HepG2 (cell line): Measurements from ENCODE around the gene AP3B2. TPM values are rescaled to one million over a fixed set of nuclear protein-coding genes. Genes with fewer than 3 reads are reported as not detected.

Experiments used
- ARHGAP35 ChIP-seq: sonication (generic); formaldehyde crosslinking; IDR thresholded peaks from 2 replicates; pipeline ENCODE4 v1.9.0; 2022; ENCODE audit warnings: mild to moderate bottlenecking, inconsistent platforms, moderate library complexity, missing genetic modification reagents, borderline replicate concordance
- ATF4 ChIP-seq, 2 experiments: fragments of 450-650 bp in 1 of 2; sonication (generic) in 1 of 2; formaldehyde crosslinking; IDR thresholded peaks; 2 replicates each; pipeline versions ENCODE4 v1.5.0 to v1.8.0; 2020 to 2022; ENCODE audit warnings: mild to moderate bottlenecking in 1 of 2, missing genetic modification reagents in 1 of 2
- ELF1 ChIP-seq: sonication (generic); formaldehyde crosslinking; IDR thresholded peaks from 2 replicates; pipeline ENCODE4 v1.4.0; 2020; ENCODE audit warnings: missing genetic modification reagents
- FOXA3 ChIP-seq: IDR thresholded peaks from 2 replicates; pipeline ENCODE4 v1.6.1; 2016; ENCODE audit warnings: missing genetic modification reagents, missing compliant biosample characterization
- HNF4A ChIP-seq: sonication (generic); formaldehyde crosslinking; IDR thresholded peaks from 2 replicates; pipeline ENCODE4 v1.4.0; 2020; ENCODE audit warnings: missing genetic modification reagents
- KAT2B ChIP-seq: fragments of 150-350 bp; IDR thresholded peaks from 2 replicates; pipeline ENCODE4 v1.6.1; 2014; ENCODE audit warnings: low read depth, low read length, borderline replicate concordance
- KAT8 ChIP-seq: IDR thresholded peaks from 2 replicates; pipeline ENCODE4 v1.6.1; 2016; ENCODE audit warnings: missing genetic modification reagents, missing compliant biosample characterization
- KMT2B ChIP-seq: IDR thresholded peaks from 2 replicates; pipeline ENCODE4 v1.6.1; 2016; ENCODE audit warnings: missing genetic modification reagents, missing compliant biosample characterization
- MBNL3 ChIP-seq: fragments of 250-450 bp; sonication (Bioruptor Pico); conservative IDR thresholded peaks from 2 replicates; pipeline ENCODE4 v1.8.0; 2022; ENCODE audit warnings: mild to moderate bottlenecking, inconsistent platforms
- NAIF1 ChIP-seq: sonication (generic); formaldehyde crosslinking; IDR thresholded peaks from 2 replicates; pipeline ENCODE4 v1.5.0; 2020; ENCODE audit warnings: mild to moderate bottlenecking, missing genetic modification reagents, borderline replicate concordance
- NCOA5 ChIP-seq: sonication (generic); formaldehyde crosslinking; IDR thresholded peaks from 2 replicates; pipeline ENCODE4 v1.4.0; 2020; ENCODE audit warnings: missing genetic modification reagents
- PBX2 ChIP-seq: IDR thresholded peaks from 2 replicates; pipeline ENCODE4 v1.6.1; 2016; ENCODE audit warnings: control low read depth
- PHB2 ChIP-seq: fragments of 450-650 bp; IDR thresholded peaks from 2 replicates; pipeline ENCODE4 v1.6.1; 2018; ENCODE audit not compliant: partially characterized antibody
- POLR2AphosphoS2 ChIP-seq: IDR thresholded peaks from 2 replicates; pipeline ENCODE4 v1.6.1; 2011; ENCODE audit warnings: low read depth, low read length, improper control_type of control experiment
- SP2 ChIP-seq: sonication (generic); formaldehyde crosslinking; IDR thresholded peaks from 2 replicates; pipeline ENCODE4 v1.5.1; 2020; ENCODE audit warnings: mild to moderate bottlenecking, missing genetic modification reagents
- ZNF780A ChIP-seq: sonication (generic); formaldehyde crosslinking; IDR thresholded peaks from 2 replicates; pipeline ENCODE4 v1.8.0; 2022; ENCODE audit warnings: mild to moderate bottlenecking, missing genetic modification reagents, moderate library complexity
- polyA plus RNA-seq, 8 experiments: library from polyadenylated mRNA; depleted of rRNA in 3 of 8; stranded (reverse) in 7 of 8; unstranded in 1 of 8; fragments of >200 nt; fragmentation: Illumina TruSeq in 4 of 8; extraction: Trizol in 4 of 8; gene quantifications; 2 replicates each; pipeline versions ENCODE4 v1.2.1 to v1.2.3, GENCODE V29; 2011 to 2016; ENCODE audit warnings: low read depth in 4 of 8, missing spikeins in 1 of 8, mixed read lengths in 1 of 8; ENCODE audit not compliant: insufficient read depth in 1 of 8
- total RNA-seq, 5 experiments: library from RNA; depleted of rRNA; stranded (reverse); fragments of >200 nt; fragmentation: Illumina TruSeq; extraction: Trizol; gene quantifications; 2 replicates each; pipeline ENCODE4 v1.2.3, GENCODE V29; 2016; ENCODE audit warnings: low read depth in 1 of 5
- TF ChIP-seq, protein P1 (sequence below): sonication (generic); formaldehyde crosslinking; IDR thresholded peaks from 2 replicates; pipeline ENCODE4 v1.4.0; 2020; ENCODE audit warnings: missing genetic modification reagents, borderline replicate concordance
- TF ChIP-seq, protein P2 (sequence below): sonication (generic); formaldehyde crosslinking; IDR thresholded peaks from 2 replicates; pipeline ENCODE4 v1.8.1; 2022; ENCODE audit warnings: mild to moderate bottlenecking, missing genetic modification reagents
- TF ChIP-seq, protein P3 (sequence below): sonication (generic); formaldehyde crosslinking; IDR thresholded peaks from 2 replicates; pipeline ENCODE4 v1.9.0; 2022; ENCODE audit warnings: missing genetic modification reagents, mild to moderate bottlenecking, borderline replicate concordance
- TF ChIP-seq, protein P4 (sequence below): sonication (generic); formaldehyde crosslinking; IDR thresholded peaks from 2 replicates; pipeline ENCODE4 v1.4.0; 2020; ENCODE audit warnings: missing genetic modification reagents
- TF ChIP-seq, protein P5 (sequence below): IDR thresholded peaks from 2 replicates; pipeline ENCODE4 v1.6.1; 2018; ENCODE audit warnings: missing genetic modification reagents, mild to moderate bottlenecking, missing compliant biosample characterization

The AP3B2 gene
- total and polyA plus RNA-seq, 2 of the 13 experiments (the other 11 are each of a cell fraction or from before 2014, with no cell fraction given), result not detected

DNA sequence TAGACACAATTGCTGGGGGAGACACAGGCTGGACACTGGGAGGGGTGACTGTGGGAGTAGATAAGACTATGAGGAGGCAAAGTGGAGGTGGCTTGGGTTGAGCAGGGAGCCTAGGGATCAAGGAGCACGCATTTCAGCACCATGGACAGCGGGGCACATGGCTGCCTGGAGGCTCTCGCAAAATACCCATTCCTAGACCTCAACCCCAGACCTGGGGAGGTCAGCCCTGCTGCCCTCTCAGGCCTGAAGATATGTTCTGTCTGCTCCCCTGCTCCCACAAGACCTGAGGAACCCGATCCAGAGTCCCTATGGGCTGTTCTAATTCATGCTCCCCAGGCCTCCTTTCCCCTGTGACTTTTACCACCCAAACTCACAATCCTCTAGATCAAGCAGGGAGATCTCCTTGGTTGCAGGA, 46.5 kb downstream of the AP3B2 start (continued):
- TF ChIP-seq, protein P1, sequence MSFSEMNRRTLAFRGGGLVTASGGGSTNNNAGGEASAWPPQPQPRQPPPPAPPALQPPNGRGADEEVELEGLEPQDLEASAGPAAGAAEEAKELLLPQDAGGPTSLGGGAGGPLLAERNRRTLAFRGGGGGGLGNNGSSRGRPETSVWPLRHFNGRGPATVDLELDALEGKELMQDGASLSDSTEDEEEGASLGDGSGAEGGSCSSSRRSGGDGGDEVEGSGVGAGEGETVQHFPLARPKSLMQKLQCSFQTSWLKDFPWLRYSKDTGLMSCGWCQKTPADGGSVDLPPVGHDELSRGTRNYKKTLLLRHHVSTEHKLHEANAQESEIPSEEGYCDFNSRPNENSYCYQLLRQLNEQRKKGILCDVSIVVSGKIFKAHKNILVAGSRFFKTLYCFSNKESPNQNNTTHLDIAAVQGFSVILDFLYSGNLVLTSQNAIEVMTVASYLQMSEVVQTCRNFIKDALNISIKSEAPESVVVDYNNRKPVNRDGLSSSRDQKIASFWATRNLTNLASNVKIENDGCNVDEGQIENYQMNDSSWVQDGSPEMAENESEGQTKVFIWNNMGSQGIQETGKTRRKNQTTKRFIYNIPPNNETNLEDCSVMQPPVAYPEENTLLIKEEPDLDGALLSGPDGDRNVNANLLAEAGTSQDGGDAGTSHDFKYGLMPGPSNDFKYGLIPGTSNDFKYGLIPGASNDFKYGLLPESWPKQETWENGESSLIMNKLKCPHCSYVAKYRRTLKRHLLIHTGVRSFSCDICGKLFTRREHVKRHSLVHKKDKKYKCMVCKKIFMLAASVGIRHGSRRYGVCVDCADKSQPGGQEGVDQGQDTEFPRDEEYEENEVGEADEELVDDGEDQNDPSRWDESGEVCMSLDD (CRISPR knock-in tag), result 0 out of 2 replicates have a peak, but pooled peaks have one; percentile 40
- TF ChIP-seq ZNF780A (CRISPR knock-in tag) (peak; percentile 85; the same call in 1 of the 2 replicates), POLR2AphosphoS2 (no peak), KAT2B (no peak), PHB2 (no peak), KMT2B (peak; percentile 57; the same call in 1 of the 2 replicates), NCOA5 (CRISPR knock-in tag) (no peak), FOXA3 (0 out of 2 replicates have a peak, but pooled peaks have one; percentile 22), KAT8 (peak; percentile 50; the same call in 1 of the 2 replicates), PBX2 (no peak), HNF4A (no peak; the same call in 1 of the 2 replicates), MBNL3 (CRISPR knock-in tag) (no peak), SP2 (CRISPR knock-in tag) (no peak), ATF4 (CRISPR knock-in tag; IDR thresholded peaks at IDR 0.05) (no peak), ARHGAP35 (CRISPR knock-in tag) (peak; percentile 36; the same call in 1 of the 2 replicates), NAIF1 (CRISPR knock-in tag) (0 out of 2 replicates have a peak, but pooled peaks have one; percentile 25), ELF1 (CRISPR knock-in tag) (no peak)
- TF ChIP-seq, protein P2, sequence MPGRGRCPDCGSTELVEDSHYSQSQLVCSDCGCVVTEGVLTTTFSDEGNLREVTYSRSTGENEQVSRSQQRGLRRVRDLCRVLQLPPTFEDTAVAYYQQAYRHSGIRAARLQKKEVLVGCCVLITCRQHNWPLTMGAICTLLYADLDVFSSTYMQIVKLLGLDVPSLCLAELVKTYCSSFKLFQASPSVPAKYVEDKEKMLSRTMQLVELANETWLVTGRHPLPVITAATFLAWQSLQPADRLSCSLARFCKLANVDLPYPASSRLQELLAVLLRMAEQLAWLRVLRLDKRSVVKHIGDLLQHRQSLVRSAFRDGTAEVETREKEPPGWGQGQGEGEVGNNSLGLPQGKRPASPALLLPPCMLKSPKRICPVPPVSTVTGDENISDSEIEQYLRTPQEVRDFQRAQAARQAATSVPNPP (CRISPR knock-in tag), result no peak
- TF ChIP-seq, protein P3, sequence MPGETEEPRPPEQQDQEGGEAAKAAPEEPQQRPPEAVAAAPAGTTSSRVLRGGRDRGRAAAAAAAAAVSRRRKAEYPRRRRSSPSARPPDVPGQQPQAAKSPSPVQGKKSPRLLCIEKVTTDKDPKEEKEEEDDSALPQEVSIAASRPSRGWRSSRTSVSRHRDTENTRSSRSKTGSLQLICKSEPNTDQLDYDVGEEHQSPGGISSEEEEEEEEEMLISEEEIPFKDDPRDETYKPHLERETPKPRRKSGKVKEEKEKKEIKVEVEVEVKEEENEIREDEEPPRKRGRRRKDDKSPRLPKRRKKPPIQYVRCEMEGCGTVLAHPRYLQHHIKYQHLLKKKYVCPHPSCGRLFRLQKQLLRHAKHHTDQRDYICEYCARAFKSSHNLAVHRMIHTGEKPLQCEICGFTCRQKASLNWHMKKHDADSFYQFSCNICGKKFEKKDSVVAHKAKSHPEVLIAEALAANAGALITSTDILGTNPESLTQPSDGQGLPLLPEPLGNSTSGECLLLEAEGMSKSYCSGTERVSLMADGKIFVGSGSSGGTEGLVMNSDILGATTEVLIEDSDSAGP (CRISPR knock-in tag), result peak; percentile 38; the same call in 1 of the 2 replicates
- TF ChIP-seq, protein P4, sequence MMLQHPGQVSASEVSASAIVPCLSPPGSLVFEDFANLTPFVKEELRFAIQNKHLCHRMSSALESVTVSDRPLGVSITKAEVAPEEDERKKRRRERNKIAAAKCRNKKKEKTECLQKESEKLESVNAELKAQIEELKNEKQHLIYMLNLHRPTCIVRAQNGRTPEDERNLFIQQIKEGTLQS (CRISPR knock-in tag), result peak; percentile 66; the same call in 1 of the 2 replicates
- TF ChIP-seq, protein P5, sequence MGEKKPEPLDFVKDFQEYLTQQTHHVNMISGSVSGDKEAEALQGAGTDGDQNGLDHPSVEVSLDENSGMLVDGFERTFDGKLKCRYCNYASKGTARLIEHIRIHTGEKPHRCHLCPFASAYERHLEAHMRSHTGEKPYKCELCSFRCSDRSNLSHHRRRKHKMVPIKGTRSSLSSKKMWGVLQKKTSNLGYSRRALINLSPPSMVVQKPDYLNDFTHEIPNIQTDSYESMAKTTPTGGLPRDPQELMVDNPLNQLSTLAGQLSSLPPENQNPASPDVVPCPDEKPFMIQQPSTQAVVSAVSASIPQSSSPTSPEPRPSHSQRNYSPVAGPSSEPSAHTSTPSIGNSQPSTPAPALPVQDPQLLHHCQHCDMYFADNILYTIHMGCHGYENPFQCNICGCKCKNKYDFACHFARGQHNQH (CRISPR knock-in tag), result peak; percentile 49; the same call in 1 of the 2 replicates
